Smooth muscle cell (in vitro differentiated cells): ENCODE measurements around the gene COX11. TPM values are rescaled to one million over a fixed set of nuclear protein-coding genes. Genes with fewer than 3 reads are reported as not detected.

Source experiments
- DNase-seq: peaks from one replicate; lab custom pipeline; 2025; ENCODE audit not compliant: unreplicated experiment; lab: John Stamatoyannopoulos, UW
- H2AFZ ChIP-seq: fragments of 200-600 bp; sonication (generic); 2 replicates; pipeline ENCODE4 v1.6.0; 2016; ENCODE audit warnings: antibody characterized with exemption, low read depth, mild to moderate bottlenecking
- H3F3A ChIP-seq: fragments of 200-600 bp; sonication (generic); 2 replicates; pipeline ENCODE4 v1.6.0; 2017; ENCODE audit warnings: antibody characterized with exemption, low read depth
- H3K27ac ChIP-seq: fragments of 200-600 bp; sonication (generic); 2 replicates; pipeline ENCODE4 v1.5.1; 2016; ENCODE audit warnings: low read depth, mild to moderate bottlenecking
- H3K27me3 ChIP-seq: fragments of 200-600 bp; sonication (generic); 2 replicates; pipeline ENCODE4 v1.6.1; 2016; ENCODE audit warnings: low read depth, mild to moderate bottlenecking
- H3K36me3 ChIP-seq: fragments of 200-600 bp; sonication (generic); 2 replicates; pipeline ENCODE4 v1.5.1; 2016; ENCODE audit warnings: low read depth
- H3K4me1 ChIP-seq: fragments of 200-600 bp; sonication (generic); 2 replicates; pipeline ENCODE4 v1.5.1; 2016; ENCODE audit warnings: low read depth
- H3K4me2 ChIP-seq: fragments of 200-600 bp; sonication (generic); 2 replicates; pipeline ENCODE4 v1.6.0; 2016; ENCODE audit warnings: mild to moderate bottlenecking
- H3K4me3 ChIP-seq: fragments of 200-600 bp; sonication (generic); 2 replicates; pipeline ENCODE4 v1.5.1; 2016; ENCODE audit warnings: mild to moderate bottlenecking
- H3K79me2 ChIP-seq: fragments of 200-600 bp; sonication (generic); 2 replicates; pipeline ENCODE4 v1.6.0; 2016; ENCODE audit warnings: low read depth, mild to moderate bottlenecking
- H3K9ac ChIP-seq: fragments of 200-600 bp; sonication (generic); 2 replicates; pipeline ENCODE4 v1.6.0; 2016; ENCODE audit warnings: low read depth
- H3K9me3 ChIP-seq: fragments of 200-600 bp; sonication (generic); replicated peaks from 2 replicates; pipeline ENCODE4 v1.5.1; 2016; ENCODE audit warnings: low read depth
- H4K20me1 ChIP-seq: fragments of 200-600 bp; sonication (generic); 2 replicates; pipeline ENCODE4 v1.6.0; 2016; ENCODE audit warnings: low read depth
- CTCF ChIP-seq: fragments of 200-600 bp; sonication (generic); IDR thresholded peaks from 2 replicates; pipeline ENCODE4 v1.5.1; 2017; ENCODE audit warnings: borderline replicate concordance, mild to moderate bottlenecking, antibody characterized with exemption; ENCODE audit not compliant: insufficient read depth, poor library complexity, severe bottlenecking
- WGBS: methylation state at CpG from one replicate; pipeline ENCODE4 v1.1.7; 2016; ENCODE audit warnings: low lambda C conversion rate; 5-methylcytosine and 5-hydroxymethylcytosine counted together
- polyA plus RNA-seq: library from polyadenylated mRNA; unstranded; fragments of >200 nt; fragmentation: Nextera tagmentation; extraction: Ambion mirVana; gene quantifications from 2 replicates; pipeline ENCODE4 v1.2.1, GENCODE V29; 2016
- total RNA-seq: library from RNA; depleted of rRNA; stranded (reverse); fragments of >200 nt; gene quantifications from 2 replicates; pipeline ENCODE4 v1.2.3, GENCODE V29; 2014

The COX11 gene
- total and polyA plus RNA-seq, 2 experiments from 2014 or later = 30.5 to 38.9 TPM

DNA sequence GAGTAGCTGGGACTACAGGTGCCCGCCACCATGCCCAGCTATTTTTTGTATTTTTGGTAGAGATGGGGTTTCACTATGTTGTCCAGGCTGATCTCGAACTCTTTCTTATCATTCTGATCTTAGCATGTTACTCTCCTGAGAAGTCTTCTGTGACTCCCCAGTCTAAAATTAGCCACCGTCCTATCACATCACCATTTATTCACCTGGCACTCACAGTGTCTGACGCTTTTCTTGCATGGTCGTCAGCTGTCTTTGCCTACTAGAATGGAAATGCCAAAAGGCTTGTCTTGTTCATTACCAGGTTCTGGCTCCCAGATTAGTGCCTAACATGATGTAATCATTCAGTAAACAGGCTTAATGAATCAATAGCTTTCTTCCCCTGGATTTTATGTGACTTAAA lies 44.0 kb downstream of the COX11 start:
- Histone ChIP-seq H3K4me1 (no peaks in the 10 kb centered on the region), H2AFZ (no peak overlapping the region), H3F3A (no peaks in the 10 kb centered on the region), H3K9ac (no peak overlapping the region), H3K27me3 (no peaks in the 10 kb centered on the region), H4K20me1 (no peaks in the 10 kb centered on the region), H3K79me2 (no peaks in the 10 kb centered on the region), H3K4me2 (no peak overlapping the region), H3K36me3 (no peaks in the 10 kb centered on the region), H3K4me3 (no peak overlapping the region), H3K9me3 (no peaks in the 10 kb centered on the region), H3K27ac (no peak overlapping the region)
- no peak for DNase-seq
- WGBS = 92% methylated on average over 5 of the region's 5 CpGs
- no peak for TF ChIP-seq CTCF

DNA sequence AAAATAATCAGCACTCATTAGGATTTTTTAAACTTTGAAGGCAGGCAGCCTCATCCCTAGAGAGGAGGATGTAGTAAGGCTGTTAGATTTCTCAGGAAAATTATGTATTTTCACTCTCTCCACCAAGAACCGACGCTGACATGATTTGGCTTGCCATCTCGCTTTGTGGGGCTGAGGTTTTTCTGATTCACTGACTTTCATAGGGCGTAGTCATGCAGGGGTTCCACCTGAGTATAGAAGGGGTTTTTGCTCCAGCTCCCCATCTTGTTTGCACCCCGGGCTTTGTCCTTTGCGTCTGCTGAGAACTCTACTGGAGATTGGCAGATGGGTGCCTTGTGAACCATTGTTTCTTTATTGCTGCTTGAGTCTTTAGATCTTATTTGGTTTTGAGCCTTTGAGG lies 47.6 kb downstream of the COX11 start:
- Histone ChIP-seq H4K20me1 (no peaks in the 10 kb centered on the region), H3K4me3 (no peak overlapping the region), H3K4me2 (no peak overlapping the region), H3K27ac (no peak overlapping the region), H3K36me3 (peaks cover 10% of the 10 kb centered on the region), H2AFZ (no peak overlapping the region), H3K79me2 (no peaks in the 10 kb centered on the region), H3K9ac (no peak overlapping the region), H3K4me1 (no peaks in the 10 kb centered on the region), H3F3A (no peaks in the 10 kb centered on the region), H3K9me3 (no peaks in the 10 kb centered on the region), H3K27me3 (no peaks in the 10 kb centered on the region)
- no peak for TF ChIP-seq CTCF
- WGBS = over 99% methylated on average over 6 of the region's 6 CpGs
- DNase-seq = no peak

DNA sequence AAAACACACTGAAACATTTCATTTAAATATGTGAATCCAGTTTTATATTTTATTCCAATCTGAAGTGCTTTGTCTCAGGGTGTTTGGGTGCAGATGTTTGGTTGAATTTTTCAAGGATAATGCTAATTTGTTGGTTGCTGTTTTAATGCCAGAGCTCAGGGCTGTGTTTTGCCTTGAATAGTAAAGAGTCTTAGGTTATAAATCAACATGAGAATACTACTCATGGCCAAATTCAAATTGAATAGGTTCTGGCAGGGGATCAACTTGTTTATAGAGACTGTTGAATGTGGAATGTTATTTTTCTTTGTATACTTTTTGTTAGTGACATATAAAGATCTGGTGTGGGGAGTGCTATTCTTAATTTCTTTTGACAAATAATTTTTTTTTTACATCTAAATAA lies 49.0 kb downstream of the COX11 start:
- Histone ChIP-seq H3K27me3 (no peaks in the 10 kb centered on the region), H2AFZ (no peak overlapping the region), H3K4me3 (no peak overlapping the region), H3K4me1 (no peaks in the 10 kb centered on the region), H3F3A (no peaks in the 10 kb centered on the region), H4K20me1 (no peaks in the 10 kb centered on the region), H3K4me2 (no peak overlapping the region), H3K9me3 (no peaks in the 10 kb centered on the region), H3K9ac (no peak overlapping the region), H3K36me3 (peaks cover 14% of the 10 kb centered on the region), H3K79me2 (no peaks in the 10 kb centered on the region), H3K27ac (no peak overlapping the region)
- DNase-seq = no peak
- TF ChIP-seq CTCF = no peak

GRCh38 chr17:54916721-54917120 lies 51.7 kb downstream of the COX11 start:
- no peak for DNase-seq
- Histone ChIP-seq H3K79me2 (no peaks in the 10 kb centered on the region), H3K36me3 (peaks cover 14% of the 10 kb centered on the region), H3K4me3 (no peak overlapping the region), H3K27me3 (no peaks in the 10 kb centered on the region), H3F3A (no peaks in the 10 kb centered on the region), H3K27ac (no peak overlapping the region), H3K4me2 (no peak overlapping the region), H2AFZ (no peak overlapping the region), H4K20me1 (no peaks in the 10 kb centered on the region), H3K4me1 (no peaks in the 10 kb centered on the region), H3K9ac (no peak overlapping the region), H3K9me3 (no peaks in the 10 kb centered on the region)
- TF ChIP-seq CTCF = no peak
- WGBS = 99% methylated on average over 2 of the region's 2 CpGs
